EL (cell line): ENCODE results near the gene FGFR3.

ENCODE experiments used
- DNase-seq: peaks from one replicate; pipeline ENCODE4 v3.0.0-alpha.2; 2016

FGFR3 gene

DNA sequence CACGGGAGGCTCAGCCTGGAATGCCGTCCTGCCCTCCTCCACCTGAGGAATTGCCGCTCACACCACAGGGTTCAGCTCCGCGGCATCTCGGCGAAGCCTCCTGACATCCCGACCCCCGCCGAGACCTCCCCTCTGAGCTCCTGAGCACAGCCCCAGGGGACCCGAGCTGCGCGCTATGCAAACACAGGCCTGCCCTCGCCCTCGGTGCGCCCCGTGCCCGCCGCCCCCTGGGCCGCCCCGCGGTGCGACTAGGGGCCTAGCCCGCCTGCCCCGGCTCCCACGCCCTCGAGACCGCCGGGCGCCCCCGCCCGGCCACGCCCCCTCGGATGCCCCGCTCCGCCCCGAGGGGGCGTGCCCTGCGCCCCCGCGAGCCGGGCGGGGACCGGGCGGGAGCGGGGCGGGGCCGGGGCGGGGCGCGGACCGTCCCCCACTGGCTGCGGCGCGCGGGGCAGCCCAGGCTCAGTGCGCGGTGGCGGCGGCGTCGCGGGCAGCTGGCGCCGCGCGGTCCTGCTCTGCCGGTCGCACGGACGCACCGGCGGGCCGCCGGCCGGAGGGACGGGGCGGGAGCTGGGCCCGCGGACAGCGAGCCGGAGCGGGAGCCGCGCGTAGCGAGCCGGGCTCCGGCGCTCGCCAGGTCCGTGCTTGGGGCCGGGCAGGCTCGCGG, at the start of gene FGFR3:
FGFR3 (plus strand) TSS at position 462 of the 664 bp plus-strand sequence. CDS start 642 bp downstream, outside the sequence.
- DNase-seq = peak; percentile 44

DNA sequence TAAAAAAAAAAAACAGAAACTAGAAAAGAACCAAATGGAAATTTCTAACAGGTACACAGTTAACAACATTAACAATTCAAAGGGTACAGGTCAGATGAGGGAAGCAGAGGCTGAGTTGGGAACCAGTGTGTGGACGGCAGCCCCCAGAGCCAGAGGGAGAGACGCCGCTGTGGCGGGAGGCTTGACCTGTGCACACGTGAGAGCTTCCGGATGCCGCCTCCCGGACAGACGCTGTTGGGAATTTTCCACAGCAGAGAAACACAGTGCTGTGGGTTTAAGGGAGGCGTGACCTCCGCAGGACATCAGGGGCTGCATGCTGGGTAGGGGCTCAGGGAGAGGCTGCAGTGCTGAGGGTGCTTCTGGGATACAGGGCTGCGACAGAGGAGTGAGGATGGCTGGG, 49.5 kb upstream of the FGFR3 start:
- DNase-seq = no peak

- DNase-seq = no peak
Measured at GRCh38 chr4:1743975-1744374, 49.1 kb upstream of the FGFR3 start.

GRCh38 chr4:1744552-1744951, 48.5 kb upstream of the FGFR3 start:
- DNase-seq = no peak

- DNase-seq = no peak
Measured at GRCh38 chr4:1745165-1745564, 47.9 kb upstream of the FGFR3 start.

GRCh38 chr4:1745697-1746096, 47.4 kb upstream of the FGFR3 start:
- DNase-seq = no peak

DNA sequence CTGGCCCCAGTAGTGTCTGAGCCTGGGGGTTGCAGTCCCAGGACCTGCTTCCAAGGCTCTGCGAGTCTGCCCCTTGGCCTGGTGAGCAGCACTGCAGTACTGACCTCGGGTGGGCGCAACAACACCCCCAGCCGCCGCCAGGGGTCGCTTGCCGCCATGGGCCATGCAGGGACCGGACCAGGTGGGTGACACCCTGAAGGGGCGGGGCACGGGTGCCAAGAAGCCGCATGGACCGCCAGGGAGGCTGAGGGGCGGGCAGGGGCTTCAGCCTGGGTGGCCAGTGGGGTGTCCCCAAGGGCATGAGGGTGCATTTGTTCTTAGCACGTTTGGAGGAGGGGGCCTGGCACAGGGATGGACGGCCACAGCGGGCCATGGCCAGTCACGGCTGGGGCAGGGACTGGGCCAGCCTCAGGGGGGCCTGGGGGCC, 46.8 kb upstream of the FGFR3 start:
- DNase-seq = peak; percentile 67

DNA sequence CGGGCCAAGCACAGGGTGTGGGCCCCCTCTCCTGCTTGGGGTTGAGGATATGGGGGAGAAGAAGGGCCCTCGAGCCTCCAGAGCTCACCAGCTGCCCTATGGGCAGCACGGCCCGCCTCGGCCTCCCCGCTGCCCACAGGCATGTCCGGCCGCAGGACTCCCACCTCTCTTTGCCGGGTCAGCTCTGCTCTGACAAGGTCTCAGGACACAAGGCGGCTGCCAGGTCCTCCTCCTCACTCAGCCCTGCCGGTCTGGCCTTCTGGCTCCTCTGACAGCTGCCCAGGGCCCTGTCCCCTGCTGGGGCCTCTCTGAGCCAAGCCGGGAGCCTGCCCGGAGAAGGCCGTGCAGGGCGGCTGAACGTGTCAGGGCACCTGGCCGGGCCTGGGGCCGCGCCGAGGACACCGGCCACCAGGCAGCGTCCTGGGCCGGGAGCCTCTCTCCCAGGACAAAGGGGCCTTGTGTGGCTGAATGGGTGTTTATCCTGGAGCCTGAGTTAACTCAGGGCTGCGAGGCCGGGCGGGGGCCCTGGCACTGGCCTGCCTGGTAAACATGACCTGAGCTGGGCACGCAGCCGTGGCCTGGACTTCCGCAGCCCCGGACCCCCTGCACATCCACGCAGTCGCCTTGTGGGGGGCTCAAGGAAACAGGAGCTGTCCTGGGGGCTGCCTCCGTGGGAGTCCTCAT, 46.0 kb upstream of the FGFR3 start:
- no peak for DNase-seq

DNA sequence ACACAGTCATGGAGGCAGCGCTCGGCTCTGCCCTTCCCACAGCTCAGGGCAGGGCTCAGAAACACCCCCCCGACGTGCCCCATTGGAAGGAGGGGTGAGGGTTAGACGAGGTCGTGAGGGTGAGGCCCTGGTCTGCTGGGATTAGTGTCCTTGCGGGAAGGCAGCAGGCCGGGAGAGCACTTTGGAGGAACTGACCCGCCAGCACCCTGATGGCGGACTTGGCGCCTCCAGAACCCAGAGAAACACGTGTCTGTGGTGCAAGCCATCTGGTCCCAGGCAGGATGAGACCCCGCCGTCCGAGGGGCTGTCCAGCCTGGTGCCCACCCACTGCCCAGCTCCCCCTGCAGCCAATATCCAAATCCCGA, 45.5 kb upstream of the FGFR3 start:
- DNase-seq = no peak

- peak; percentile 69 for DNase-seq
Measured at GRCh38 chr4:1748465-1748995, 44.6 kb upstream of the FGFR3 start.

DNA sequence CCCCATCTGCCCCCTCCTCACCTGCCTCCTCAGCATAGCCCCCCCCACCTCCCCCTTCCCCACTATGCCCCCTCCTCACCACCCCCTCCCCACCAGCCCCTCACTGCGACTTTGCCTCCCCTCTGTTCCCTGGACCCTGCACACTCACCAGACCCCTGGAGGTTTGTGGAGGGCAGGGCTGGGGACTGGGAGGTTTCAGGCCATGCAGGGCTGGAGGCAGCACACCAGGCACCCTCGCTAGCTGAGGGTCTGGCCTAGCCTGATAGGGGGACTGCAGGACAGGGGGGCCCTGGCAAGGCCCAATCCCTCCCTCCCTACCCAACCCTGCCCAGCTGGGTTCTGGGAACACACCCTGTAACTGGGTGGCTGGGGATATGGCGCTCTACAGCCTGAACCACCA, 43.7 kb upstream of the FGFR3 start:
- no peak for DNase-seq

DNA sequence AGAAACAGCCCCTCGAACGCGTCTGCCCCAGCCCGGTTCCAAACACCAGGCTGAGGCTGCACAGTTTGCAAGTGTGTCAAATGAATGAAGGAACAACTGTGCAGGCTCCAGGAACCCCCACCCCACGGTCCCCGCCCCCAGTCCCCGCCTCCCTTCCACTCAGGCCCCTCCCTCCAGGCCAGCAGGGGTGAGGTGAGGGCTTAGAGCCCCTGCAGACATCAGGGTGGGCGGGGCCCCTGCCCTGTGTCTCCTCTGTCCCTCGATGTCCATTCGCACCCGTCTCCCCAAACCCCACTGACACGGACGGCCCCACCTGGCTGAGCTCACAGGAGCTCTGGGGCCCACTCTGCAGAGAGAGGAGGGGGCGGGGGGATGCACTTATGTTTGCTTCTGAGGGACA, 43.3 kb upstream of the FGFR3 start:
- no peak for DNase-seq

- DNase-seq = no peak
Measured at GRCh38 chr4:1750381-1751154, 42.5 kb upstream of the FGFR3 start.

DNA sequence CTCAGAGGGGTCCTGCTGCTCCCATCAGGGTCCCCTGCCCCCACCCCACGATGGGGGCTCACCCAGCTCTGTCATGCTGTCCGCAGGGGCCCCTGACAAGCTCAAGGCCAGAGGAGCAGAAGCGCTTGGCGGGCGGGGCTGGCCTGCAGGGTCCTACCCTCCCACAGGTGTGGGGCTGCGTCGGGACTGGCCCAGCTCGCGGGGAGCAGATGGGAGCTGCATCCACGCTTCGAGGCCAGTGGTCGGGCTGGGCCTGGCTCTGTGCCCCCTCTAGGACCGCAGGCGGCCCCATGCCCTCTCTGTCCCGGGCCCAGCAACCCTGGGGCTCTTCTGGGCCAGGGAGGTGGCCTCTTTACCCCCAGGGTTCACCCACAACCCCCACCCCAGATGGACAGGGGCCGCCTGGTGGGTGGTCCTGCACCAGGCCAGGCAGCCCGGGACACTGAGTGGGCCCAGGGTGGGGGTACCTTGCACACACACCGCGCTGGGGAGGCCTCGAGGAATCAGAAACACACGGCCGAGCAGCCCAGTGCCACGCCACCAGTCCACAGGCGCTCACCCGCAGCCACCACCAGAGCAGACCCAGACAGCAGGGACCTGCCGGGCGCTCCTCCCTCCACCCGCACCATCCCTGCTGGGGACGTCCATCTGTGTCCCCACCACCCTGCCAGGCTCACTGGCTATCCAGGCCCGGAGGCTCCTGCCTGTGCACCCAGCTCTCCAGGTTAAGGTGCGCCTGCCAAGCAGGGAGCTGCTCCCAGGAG, 41.8 kb upstream of the FGFR3 start:
- DNase-seq = no peak

DNA sequence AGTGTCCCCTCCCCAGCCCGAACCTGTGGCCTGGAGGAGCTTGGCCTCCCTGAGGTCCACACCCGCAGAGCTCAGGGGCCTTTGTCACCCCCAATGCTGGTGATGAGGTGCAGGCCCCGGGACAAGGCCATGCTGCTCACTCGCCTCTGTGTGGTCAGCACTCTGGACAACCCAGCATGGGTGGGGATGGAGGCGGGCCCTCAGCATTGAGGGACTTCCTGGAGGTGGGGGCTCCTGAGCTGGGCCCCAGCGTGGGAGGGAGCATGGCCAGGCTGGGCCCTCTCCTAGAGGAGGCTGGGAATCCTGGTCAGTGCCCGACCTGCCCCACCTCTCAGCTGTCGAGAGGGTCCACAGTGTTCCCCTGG, 41.2 kb upstream of the FGFR3 start:
- DNase-seq = no peak

- DNase-seq = no peak
Measured at GRCh38 chr4:1752284-1753041, 40.6 kb upstream of the FGFR3 start.

DNA sequence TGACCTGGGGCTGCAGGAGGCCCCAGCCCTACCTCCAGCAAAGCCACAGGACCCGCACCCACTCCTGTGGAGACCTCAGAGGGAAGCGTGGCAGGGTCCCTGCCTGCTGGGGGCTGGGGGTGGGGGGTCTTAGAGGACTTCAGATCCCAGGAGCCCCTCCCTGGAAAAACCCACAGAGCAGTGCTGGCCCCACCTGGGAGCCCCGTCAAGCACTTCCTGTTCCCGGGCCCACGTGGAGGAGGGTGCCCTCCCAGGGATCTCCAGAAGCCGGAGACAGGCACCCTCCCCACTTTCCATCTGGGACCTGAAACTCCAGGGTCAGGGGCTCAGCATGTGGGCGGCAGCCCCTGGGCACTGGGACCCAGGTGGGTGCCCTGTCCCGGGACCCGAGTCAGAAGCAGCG, 39.8 kb upstream of the FGFR3 start:
- DNase-seq = no peak

DNA sequence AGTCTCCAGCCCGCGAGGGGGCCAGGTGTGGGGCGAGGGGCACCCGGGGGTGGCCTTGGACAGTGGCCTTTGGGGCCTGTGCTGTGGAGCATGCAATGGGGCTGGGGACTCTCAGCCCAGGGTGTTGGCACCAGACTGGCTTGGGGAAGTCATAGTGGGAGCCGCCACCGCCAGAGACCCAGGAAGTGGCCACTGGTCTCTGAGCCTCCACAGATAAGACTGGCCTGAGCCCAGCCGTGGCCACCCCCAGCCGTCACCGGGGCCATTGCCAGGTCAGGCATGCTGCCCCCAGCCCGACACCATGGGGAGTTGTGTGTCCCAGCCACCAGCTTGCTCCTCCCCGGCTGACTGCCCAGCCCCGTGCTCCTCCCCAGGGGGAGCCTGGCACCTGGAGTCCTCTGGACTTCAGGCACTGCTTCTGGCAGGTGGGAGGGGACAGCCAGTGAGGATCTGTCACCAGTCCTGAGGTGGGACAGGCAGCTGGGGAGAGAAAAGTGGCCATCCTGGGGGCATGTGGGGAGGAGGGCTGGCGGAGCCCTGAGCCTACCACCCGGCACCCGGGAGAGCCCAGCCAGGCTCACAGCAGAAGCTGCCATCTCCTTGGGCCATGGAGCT, 39.3 kb upstream of the FGFR3 start:
- no peak for DNase-seq

GRCh38 chr4:1754336-1754735, 38.8 kb upstream of the FGFR3 start:
- no peak for DNase-seq

DNA sequence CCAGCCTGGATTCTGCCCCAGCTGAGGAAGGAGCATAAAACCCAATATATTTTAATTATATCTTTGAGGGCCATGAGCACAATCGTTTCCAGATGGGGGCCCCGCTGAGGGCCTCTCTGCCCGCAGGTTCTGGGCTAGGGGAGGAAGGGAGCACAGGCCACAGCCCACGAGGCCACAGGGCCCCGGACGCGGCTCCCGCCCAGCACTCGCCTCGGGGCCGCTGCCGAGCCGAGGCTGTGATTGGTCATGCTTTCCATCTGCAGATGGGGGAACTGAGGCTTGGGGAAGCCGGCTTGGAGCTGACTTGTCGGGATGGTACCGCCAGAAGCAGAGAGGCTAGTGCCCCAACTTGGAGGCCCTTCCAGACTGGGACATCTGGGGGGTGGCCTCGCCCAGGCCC, 37.8 kb upstream of the FGFR3 start:
- no peak for DNase-seq

DNA sequence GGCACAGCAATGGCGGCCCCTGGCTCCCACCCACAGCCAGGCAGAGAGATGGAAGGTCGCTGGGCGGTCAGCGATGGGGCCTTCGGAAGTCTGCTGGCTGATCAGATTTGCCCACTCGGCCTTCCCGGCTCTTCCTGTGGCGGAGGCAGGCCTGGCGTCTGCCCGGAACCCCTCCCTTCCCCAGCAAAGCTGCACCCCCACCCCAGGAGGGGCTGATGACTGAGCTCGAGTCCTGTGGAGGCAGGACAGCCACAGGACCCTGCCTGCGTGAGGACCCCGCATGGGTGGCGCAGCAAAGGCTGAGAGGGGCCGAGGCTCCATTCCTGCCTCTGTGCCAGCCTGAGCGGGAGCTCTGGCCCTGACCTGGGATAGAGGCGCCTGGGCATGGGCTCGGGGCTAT, 37.0 kb upstream of the FGFR3 start:
- no peak for DNase-seq
